ENCODE data around the gene PICK1. TPM values are rescaled to one million over a fixed set of nuclear protein-coding genes. Genes with fewer than 3 reads are reported as not detected.

PICK1 gene
- total and polyA plus RNA-seq, 2 of the 4 experiments (the other 2 are of a cell fraction): 16.5 to 21.0 TPM

DNA sequence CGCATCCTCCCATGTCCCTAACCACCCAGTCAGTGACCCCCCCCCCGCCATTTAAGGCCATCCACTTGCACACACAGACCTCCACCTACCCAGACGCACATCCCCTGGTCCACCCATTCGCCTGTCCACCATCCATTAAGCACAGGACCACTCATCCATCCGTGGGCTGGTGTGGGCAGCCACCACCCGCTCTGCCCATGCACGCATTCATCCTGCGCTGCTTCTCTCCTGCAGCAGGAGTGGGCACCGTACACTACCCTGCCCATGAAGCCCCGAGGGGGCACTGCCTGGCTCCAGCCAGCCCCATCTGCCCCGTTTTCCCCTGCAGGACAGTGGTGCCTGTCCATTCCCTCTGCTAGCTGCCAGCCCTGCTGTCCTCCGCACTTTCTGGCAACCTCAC lies 30.7 kb downstream of the PICK1 start:
- Histone ChIP-seq H2BK20ac (ENCODE audit: low read depth, low read length) (no peak overlapping the region), H3K9ac (ENCODE audit: low read depth, low read length) (no peak overlapping the region), H3K56ac (ENCODE audit: extremely low read depth, insufficient read depth, low read length) (no peak overlapping the region), H3K14ac (replicated peaks; ENCODE audit: low read depth, low read length) (no peak overlapping the region), H3K36me3 (ENCODE audit: control insufficient read depth, insufficient read depth, low read length) (no peaks in the 10 kb centered on the region), H3K79me1 (ENCODE audit: low read depth in 1 of 2, low read length in 2 of 2) (no peaks in the 10 kb centered on the region), H3K9me1 (ENCODE audit: insufficient read depth, low read length) (no peaks in the 10 kb centered on the region), H3K23ac (ENCODE audit: low read depth, low read length) (no peak overlapping the region), H4K8ac (ENCODE audit: low read depth in 2 of 2, low read length in 2 of 2) (no peak overlapping the region), H3K4me1 (ENCODE audit: control insufficient read depth, insufficient read depth, low read length) (peaks cover 2% of the 10 kb centered on the region; the same call in 1 of the 2 replicates), H3K4me3 (ENCODE audit: insufficient read depth, low read depth, low read length) (no peak overlapping the region), H2AK9ac (replicated peaks; ENCODE audit: low read depth, low read length, poor library complexity) (no peak overlapping the region), H3K27me3 (ENCODE audit: control insufficient read depth, insufficient read depth, low read length) (peaks cover 34% of the 10 kb centered on the region), H3K18ac (ENCODE audit: low read depth, low read length) (no peak overlapping the region), H2BK5ac (ENCODE audit: low read depth, low read length, poor library complexity, severe bottlenecking) (no peak overlapping the region), H4K91ac (ENCODE audit: insufficient read depth, low read depth, low read length) (no peak overlapping the region), H4K5ac (ENCODE audit: low read depth, low read length) (no peak overlapping the region), H2BK120ac (ENCODE audit: low read depth, low read length) (no peak overlapping the region), H3K9me3 (ENCODE audit: control insufficient read depth, insufficient read depth, low read length) (no peaks in the 10 kb centered on the region), H2AFZ (replicated peaks; ENCODE audit: low read length, poor library complexity) (no peak overlapping the region), H3K4me2 (ENCODE audit: low read depth, low read length) (no peak overlapping the region), H3K4ac (ENCODE audit: low read depth, low read length) (no peak overlapping the region), H2AK5ac (ENCODE audit: low read depth, low read length) (no peak overlapping the region), H3K27ac (ENCODE audit: insufficient read depth, low read length) (no peak overlapping the region), H4K20me1 (ENCODE audit: insufficient read depth, low read length) (no peaks in the 10 kb centered on the region; the same call in 1 of the 2 replicates), H2BK15ac (ENCODE audit: low read depth, low read length) (no peak overlapping the region)
- POLR2A ChIA-PET (ENCODE audit: unreplicated experiment): no interaction called here
- intact Hi-C loops (cut with micrococcal nuclease): no loop called here
- ATAC-seq (ENCODE audit: low read depth): no peak
- dilution Hi-C loops (cut with HindIII; ENCODE audit: low sequenced_read_pairs, unreplicated experiment): no loop called here
- CTCF ChIA-PET: no interaction called here
- DNase-seq: no peak
- in situ Hi-C loops (cut with MboI; ENCODE audit: low sequenced_read_pairs): no loop called here
- 96% methylated on average over 7 of the region's 12 CpGs; no CpG with 5 or more reads in 1 of the 2 experiments for WGBS, 2 experiments (ENCODE audit: extremely low coverage in 2 of 2, insufficient read length in 1 of 2)
- no peak for TF ChIP-seq RAD21 (IDR thresholded peaks at IDR 0.05; ENCODE audit: low read length)
- TF ChIP-seq BHLHE40 (IDR thresholded peaks at IDR 0.05; ENCODE audit: low read depth, low read length): no peak
- no peak for TF ChIP-seq FOS (IDR thresholded peaks at IDR 0.05; ENCODE audit: low read depth, low read length)
- TF ChIP-seq, protein P1, sequence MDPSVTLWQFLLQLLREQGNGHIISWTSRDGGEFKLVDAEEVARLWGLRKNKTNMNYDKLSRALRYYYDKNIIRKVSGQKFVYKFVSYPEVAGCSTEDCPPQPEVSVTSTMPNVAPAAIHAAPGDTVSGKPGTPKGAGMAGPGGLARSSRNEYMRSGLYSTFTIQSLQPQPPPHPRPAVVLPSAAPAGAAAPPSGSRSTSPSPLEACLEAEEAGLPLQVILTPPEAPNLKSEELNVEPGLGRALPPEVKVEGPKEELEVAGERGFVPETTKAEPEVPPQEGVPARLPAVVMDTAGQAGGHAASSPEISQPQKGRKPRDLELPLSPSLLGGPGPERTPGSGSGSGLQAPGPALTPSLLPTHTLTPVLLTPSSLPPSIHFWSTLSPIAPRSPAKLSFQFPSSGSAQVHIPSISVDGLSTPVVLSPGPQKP (IDR thresholded peaks at IDR 0.05; ENCODE audit: borderline replicate concordance, low read depth, low read length): no peak
- TF ChIP-seq SMC3 (IDR thresholded peaks at IDR 0.05; ENCODE audit: low read depth, low read length): no peak
- TF ChIP-seq CEBPB (IDR thresholded peaks at IDR 0.05; ENCODE audit: low read depth, low read length): no peak
- TF ChIP-seq MAFK (IDR thresholded peaks at IDR 0.05; ENCODE audit: low read depth, low read length): no peak
- TF ChIP-seq, protein P2, sequence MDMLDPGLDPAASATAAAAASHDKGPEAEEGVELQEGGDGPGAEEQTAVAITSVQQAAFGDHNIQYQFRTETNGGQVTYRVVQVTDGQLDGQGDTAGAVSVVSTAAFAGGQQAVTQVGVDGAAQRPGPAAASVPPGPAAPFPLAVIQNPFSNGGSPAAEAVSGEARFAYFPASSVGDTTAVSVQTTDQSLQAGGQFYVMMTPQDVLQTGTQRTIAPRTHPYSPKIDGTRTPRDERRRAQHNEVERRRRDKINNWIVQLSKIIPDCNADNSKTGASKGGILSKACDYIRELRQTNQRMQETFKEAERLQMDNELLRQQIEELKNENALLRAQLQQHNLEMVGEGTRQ (IDR thresholded peaks at IDR 0.05; ENCODE audit: low read depth, low read length): no peak
- TF ChIP-seq NFE2L2 (IDR thresholded peaks at IDR 0.05; ENCODE audit: low read depth, low read length): no peak
- TF ChIP-seq CHD1 (IDR thresholded peaks at IDR 0.05; ENCODE audit: low read depth, low read length): no peak
- no peak for TF ChIP-seq MXI1 (IDR thresholded peaks at IDR 0.05; ENCODE audit: borderline replicate concordance, low read depth, low read length)
- TF ChIP-seq, protein P3, sequence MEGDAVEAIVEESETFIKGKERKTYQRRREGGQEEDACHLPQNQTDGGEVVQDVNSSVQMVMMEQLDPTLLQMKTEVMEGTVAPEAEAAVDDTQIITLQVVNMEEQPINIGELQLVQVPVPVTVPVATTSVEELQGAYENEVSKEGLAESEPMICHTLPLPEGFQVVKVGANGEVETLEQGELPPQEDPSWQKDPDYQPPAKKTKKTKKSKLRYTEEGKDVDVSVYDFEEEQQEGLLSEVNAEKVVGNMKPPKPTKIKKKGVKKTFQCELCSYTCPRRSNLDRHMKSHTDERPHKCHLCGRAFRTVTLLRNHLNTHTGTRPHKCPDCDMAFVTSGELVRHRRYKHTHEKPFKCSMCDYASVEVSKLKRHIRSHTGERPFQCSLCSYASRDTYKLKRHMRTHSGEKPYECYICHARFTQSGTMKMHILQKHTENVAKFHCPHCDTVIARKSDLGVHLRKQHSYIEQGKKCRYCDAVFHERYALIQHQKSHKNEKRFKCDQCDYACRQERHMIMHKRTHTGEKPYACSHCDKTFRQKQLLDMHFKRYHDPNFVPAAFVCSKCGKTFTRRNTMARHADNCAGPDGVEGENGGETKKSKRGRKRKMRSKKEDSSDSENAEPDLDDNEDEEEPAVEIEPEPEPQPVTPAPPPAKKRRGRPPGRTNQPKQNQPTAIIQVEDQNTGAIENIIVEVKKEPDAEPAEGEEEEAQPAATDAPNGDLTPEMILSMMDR (conservative IDR thresholded peaks at IDR 0.05; ENCODE audit: low read depth, low read length): no peak
- TF ChIP-seq RFX5 (IDR thresholded peaks at IDR 0.05; ENCODE audit: low read depth, low read length): no peak
- no peak for TF ChIP-seq MAZ (IDR thresholded peaks at IDR 0.05; ENCODE audit: borderline replicate concordance, low read depth, low read length)
- no peak for TF ChIP-seq POLR2A (IDR thresholded peaks at IDR 0.05; ENCODE audit: low read depth, low read length)
- TF ChIP-seq RCOR1 (IDR thresholded peaks at IDR 0.05; ENCODE audit: insufficient replicate concordance, low read length): no peak
- no TSS peak for BruUV-seq (replicated peaks)

Data from IMR-90 (cell line).